ENCODE data around the gene ELK4.
A peak's percentile ranks its signal among the peaks of the same experiment; 100 is the strongest.

The ELK4 gene

DNA sequence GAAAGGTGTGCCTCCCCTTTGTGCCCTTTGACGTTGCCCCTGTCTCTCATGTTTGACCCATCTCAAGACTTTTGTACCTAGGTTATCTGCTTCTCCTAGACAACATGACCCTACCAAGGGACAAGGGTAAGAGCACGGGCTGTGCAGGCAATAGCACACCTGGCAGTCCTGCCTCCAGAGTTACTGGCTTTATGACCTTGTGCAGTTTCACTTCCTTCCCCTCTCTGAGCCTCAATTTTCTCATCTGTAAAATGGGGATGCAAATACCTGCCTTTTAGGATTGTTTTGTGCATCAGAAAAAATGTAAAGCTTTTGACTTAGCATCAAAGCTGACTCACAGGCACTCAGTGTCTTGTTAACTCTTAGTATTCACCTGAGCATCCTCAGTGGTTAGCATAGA is 36.4 kb downstream of the ELK4 start:
- H3K27me3 Mint-ChIP-seq = no peaks in the 10 kb centered on the region
- no peaks in the 10 kb centered on the region for H3K9me3 Mint-ChIP-seq
- H3K36me3 Mint-ChIP-seq (ENCODE audit: insufficient read depth) = peaks cover 31% of the 10 kb centered on the region
- DNase-seq (ENCODE audit: low spot score in 2 of 2) (peak in 1 of 2 donors; percentile 9), ATAC-seq (replicated peaks; ENCODE audit: extremely low read depth, poor library complexity, severe bottlenecking) (no peak)
- peaks cover 20% of the 10 kb centered on the region for H3K4me1 Mint-ChIP-seq
- no peak overlapping the region for H3K4me3 Mint-ChIP-seq
- H3K27ac Mint-ChIP-seq (ENCODE audit: low read depth) = peak overlapping the region; percentile 89

DNA sequence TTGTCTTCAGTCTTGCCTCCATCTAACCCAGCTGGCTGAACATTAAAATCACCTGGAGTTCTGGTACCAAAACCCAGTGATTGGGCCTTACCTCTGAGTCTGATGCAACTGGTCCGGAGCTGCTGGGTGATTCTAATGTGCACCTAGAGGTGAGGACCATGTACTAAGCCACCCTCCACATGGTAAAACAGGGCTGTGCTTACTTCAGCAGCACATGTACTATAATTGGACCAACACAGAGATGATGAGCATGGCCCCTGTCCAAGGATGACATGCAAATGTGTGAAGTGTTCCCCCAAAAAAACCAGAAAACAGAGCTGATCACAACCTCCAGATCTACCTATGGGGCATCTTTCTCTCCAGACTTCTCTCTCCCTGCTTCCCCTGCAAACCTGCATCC is 37.0 kb downstream of the ELK4 start:
- peaks cover 30% of the 10 kb centered on the region for H3K36me3 Mint-ChIP-seq (ENCODE audit: insufficient read depth)
- peaks cover 20% of the 10 kb centered on the region for H3K4me1 Mint-ChIP-seq
- H3K9me3 Mint-ChIP-seq = no peaks in the 10 kb centered on the region
- H3K27ac Mint-ChIP-seq (ENCODE audit: low read depth) = peak overlapping the region; percentile 89
- ATAC-seq (replicated peaks; ENCODE audit: extremely low read depth, poor library complexity, severe bottlenecking) (no peak), DNase-seq (ENCODE audit: low spot score in 2 of 2) (peak in 1 of 2 donors; percentile 7)
- H3K27me3 Mint-ChIP-seq = no peaks in the 10 kb centered on the region
- no peak overlapping the region for H3K4me3 Mint-ChIP-seq

DNA sequence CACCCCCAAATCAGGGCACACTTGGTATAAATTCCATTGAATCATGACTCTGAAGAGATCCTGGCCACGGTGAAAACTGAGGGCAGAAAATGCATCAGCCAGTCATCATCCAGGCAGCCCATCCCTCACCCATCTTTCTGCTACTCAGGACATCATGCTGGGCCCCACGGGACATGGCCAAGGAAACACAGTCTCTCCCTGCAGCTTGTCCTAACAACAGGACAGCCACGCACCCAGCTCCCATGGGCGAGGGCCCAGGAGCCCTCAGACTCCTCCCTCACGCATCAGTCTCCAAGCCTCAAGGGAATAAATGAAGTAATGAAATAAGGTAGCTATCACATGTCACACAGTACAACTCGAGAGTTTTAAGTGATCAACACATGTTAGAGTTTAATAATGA is 37.8 kb downstream of the ELK4 start:
- Mint-ChIP-seq H3K4me3 (no peak overlapping the region), H3K27me3 (no peaks in the 10 kb centered on the region), H3K4me1 (peaks cover 20% of the 10 kb centered on the region), H3K9me3 (no peaks in the 10 kb centered on the region), H3K27ac (ENCODE audit: low read depth) (peak overlapping the region; percentile 89), H3K36me3 (ENCODE audit: insufficient read depth) (peaks cover 23% of the 10 kb centered on the region)
- ATAC-seq (replicated peaks; ENCODE audit: extremely low read depth, poor library complexity, severe bottlenecking) (no peak), DNase-seq (ENCODE audit: low spot score in 2 of 2) (peak in 1 of 2 donors; percentile 11)

DNA sequence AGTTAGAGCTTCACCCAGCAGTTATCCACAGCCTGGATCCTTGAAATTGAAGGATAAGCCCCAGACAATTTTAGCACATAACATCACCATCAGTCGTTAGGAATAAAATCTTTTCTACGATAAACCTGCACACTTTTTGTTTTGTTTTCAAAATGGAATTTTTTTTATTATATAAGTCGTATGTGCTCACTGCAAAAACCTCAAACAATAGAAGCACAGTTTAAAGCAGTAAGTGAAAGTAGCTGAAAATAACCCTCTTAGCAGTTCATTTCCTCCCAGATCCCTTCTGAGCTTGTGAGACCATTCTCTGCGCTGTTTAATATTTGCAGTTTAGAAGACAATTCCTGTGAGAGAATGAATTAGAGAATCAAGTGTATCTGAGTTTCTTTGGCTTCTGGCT is 38.3 kb downstream of the ELK4 start:
- Mint-ChIP-seq H3K27me3 (no peaks in the 10 kb centered on the region), H3K9me3 (no peaks in the 10 kb centered on the region), H3K4me3 (peak overlapping the region; percentile 31), H3K4me1 (peaks cover 20% of the 10 kb centered on the region), H3K27ac (ENCODE audit: low read depth) (peak overlapping the region; percentile 89), H3K36me3 (ENCODE audit: insufficient read depth) (peaks cover 23% of the 10 kb centered on the region)
- ATAC-seq (replicated peaks; ENCODE audit: extremely low read depth, poor library complexity, severe bottlenecking) (peak; percentile 44), DNase-seq (ENCODE audit: low spot score in 2 of 2) (peak in 1 of 2 donors; percentile 2)

DNA sequence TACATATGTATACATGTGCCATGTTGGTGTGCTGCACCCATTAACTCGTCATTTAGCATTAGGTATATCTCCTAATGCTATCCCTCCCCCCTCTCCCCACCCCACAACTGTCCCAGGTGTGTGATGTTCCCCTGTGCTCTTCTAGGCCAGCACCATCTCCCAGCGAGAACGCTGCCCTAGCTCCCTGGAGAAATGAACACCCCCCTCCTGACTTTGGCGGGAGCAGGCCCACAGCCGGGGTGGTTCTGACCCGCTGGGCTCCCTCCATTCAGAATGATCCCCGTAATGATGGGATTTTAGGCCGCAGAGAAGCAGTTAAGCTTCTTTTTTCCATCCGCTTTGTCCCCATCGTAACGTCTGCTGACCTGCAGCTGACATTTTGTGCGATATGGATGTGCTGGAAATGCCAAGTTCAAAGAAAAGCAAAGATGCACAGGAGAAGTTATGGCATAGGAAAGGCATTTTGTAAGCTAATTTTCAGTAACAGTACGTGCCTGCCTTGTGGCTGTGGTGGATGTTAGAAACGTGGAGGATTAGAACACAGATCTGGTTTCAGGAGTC is 39.3 kb downstream of the ELK4 start:
- peaks cover 15% of the 10 kb centered on the region for H3K36me3 Mint-ChIP-seq (ENCODE audit: insufficient read depth)
- no peaks in the 10 kb centered on the region for H3K27me3 Mint-ChIP-seq
- no peaks in the 10 kb centered on the region for H3K9me3 Mint-ChIP-seq
- H3K4me3 Mint-ChIP-seq = peak overlapping the region; percentile 68
- DNase-seq (ENCODE audit: low spot score in 2 of 2) (peak in 1 of 2 donors; percentile 8), ATAC-seq (replicated peaks; ENCODE audit: extremely low read depth, poor library complexity, severe bottlenecking) (no peak)
- H3K27ac Mint-ChIP-seq (ENCODE audit: low read depth) = peak overlapping the region; percentile 89
- peaks cover 20% of the 10 kb centered on the region for H3K4me1 Mint-ChIP-seq

DNA sequence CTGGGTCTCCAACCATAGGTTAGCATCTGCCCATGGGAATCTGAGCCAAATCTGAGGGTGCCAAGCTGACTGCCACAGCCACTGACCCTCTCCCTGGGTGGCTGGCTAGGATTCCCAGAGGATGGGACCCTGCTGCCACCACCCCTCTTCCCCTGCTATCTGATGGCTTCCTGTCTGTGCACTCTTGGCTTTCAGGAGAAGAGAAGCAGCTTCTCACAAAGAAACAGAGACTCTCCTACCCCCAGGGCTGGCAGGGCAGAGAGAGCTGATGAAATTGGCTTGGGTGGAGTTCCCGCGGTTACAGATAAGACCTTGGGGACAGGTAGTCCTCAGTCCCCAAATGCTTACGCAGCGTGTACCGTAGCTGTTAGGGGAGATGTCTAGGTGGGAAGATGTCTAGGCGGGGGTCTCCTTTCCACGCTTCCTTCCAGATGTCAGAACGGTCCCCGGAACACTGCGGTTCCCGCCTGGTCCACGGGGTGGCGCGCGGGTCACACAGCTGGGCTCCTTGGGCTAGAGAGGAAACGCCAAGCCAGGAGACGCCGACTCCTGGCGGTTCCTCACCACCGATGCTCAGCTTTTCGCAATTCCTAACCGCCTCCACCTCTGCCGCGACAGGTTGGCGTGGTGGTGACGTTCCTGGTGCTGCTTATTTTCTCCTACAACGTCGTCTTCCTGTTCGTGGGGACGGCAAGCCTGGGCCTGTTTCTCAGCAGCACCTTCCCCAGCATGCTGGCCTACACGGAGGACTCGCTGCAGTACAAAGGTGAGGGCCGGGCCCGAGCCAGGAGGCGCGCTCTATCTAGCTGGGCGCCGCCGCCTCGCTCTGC is 40.1 kb downstream of the ELK4 start:
- Mint-ChIP-seq H3K36me3 (ENCODE audit: insufficient read depth) (peaks cover 12% of the 10 kb centered on the region), H3K27me3 (no peaks in the 10 kb centered on the region), H3K4me1 (peaks cover 20% of the 10 kb centered on the region), H3K4me3 (peak overlapping the region; percentile 68), H3K27ac (ENCODE audit: low read depth) (peak overlapping the region; percentile 78), H3K9me3 (no peaks in the 10 kb centered on the region)
- peak; percentile 86 to 95 for DNase-seq (ENCODE audit: low spot score in 2 of 2)
- peak; percentile 84 for ATAC-seq (replicated peaks; ENCODE audit: extremely low read depth, poor library complexity, severe bottlenecking)

DNA sequence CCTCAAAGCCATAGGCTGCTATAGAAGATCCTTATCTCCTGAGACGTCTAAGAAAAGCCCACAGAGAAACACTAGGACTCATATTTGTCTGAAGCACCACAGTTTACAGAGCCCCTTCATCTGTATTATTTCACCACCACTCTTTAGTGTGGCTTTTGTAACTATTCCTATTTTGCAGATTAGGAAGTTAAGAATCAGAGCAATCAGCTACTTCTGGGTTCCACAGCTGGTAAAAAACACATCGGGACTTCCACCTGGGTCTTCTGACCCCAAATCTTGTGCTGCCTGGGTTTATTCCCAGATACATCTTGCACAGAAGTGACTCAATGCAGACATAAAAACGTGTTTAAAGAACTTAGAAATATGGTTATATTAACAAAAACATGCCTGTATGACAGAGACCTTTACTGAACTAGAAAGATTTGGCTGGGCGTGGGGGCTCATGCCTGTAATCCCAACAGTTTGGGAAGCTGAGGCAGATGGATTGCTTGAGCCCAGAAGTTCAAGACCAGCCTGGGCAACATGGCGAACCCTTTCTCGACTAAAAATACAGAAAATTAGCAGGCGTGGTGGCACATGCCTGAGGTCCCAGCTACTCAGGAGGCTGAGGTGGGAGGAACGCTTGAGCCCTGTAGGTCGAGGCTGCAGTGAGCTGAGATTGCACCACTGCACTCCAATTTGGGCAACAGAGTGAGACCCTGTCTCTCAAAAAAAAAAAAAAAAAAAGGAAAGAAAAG is 40.9 kb downstream of the ELK4 start:
- Mint-ChIP-seq H3K27me3 (no peaks in the 10 kb centered on the region), H3K27ac (ENCODE audit: low read depth) (peak overlapping the region; percentile 78), H3K9me3 (no peaks in the 10 kb centered on the region), H3K4me1 (peaks cover 19% of the 10 kb centered on the region), H3K4me3 (peak overlapping the region; percentile 68), H3K36me3 (ENCODE audit: insufficient read depth) (peaks cover 12% of the 10 kb centered on the region)
- ATAC-seq (replicated peaks; ENCODE audit: extremely low read depth, poor library complexity, severe bottlenecking) = no peak
- no peak for DNase-seq (ENCODE audit: low spot score in 2 of 2)

DNA sequence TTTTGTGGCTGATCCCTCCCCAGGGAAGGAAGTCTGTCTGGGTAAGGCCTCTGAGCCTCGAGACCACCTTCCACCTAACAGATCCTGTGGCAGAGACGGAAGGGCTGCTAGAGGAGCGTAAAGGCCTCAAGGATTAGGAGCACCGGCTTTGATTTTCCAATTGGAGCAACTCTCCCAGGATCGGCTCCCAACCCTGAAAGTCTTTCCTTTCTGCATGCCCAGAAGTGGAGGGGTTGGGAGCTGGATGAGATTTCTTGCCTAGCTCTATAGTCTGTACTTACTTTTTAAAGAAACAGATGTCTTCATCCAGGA is 41.4 kb downstream of the ELK4 start:
- Mint-ChIP-seq H3K4me3 (no peak overlapping the region), H3K4me1 (peaks cover 14% of the 10 kb centered on the region), H3K27ac (ENCODE audit: low read depth) (no peak overlapping the region), H3K9me3 (no peaks in the 10 kb centered on the region), H3K27me3 (no peaks in the 10 kb centered on the region), H3K36me3 (ENCODE audit: insufficient read depth) (peaks cover 9% of the 10 kb centered on the region)
- DNase-seq (ENCODE audit: low spot score in 2 of 2) = no peak
- no peak for ATAC-seq (replicated peaks; ENCODE audit: extremely low read depth, poor library complexity, severe bottlenecking)

DNA sequence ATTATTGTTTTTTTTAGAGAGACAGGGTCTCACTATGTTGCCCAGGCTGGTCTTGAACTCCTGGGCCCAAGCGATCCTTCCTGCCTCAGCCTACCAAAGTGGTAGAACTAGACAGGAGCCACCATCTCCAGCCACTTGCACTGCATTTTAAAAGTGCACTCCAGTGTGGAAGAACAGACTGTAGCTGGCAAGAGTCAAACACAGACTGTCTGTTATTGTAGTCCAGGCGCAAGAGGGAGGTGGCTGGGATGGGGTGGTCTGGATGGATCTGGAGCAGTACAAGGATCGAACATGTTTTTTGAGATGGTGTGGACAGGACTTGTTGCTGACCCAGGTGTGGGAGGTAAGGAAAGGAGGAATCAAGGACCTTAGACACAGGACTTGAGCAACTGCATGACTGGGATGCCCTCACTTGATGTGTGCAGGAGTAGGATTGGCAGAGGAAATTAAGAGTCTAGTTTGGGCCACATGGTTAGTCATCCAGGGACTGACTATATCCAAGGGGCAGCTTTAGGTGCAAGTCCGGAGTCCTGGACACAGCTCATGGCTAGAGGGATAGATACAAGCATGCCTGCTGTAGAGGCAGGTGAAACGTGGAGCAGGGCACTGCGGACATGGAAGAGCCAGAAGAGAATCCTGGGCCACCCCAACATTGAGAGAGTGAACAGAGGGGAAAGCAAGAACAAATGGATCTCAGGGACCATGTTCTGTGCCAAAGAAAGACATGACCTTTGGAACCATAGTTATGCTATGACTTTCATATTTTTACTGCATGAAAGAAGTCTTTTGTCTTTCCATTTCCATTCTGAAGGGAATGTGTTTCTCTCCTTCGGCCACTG is 42.0 kb downstream of the ELK4 start:
- H3K27ac Mint-ChIP-seq (ENCODE audit: low read depth) = no peak overlapping the region
- peaks cover 11% of the 10 kb centered on the region for H3K4me1 Mint-ChIP-seq
- no peak for DNase-seq (ENCODE audit: low spot score in 2 of 2)
- H3K4me3 Mint-ChIP-seq = no peak overlapping the region
- peaks cover 9% of the 10 kb centered on the region for H3K36me3 Mint-ChIP-seq (ENCODE audit: insufficient read depth)
- no peaks in the 10 kb centered on the region for H3K27me3 Mint-ChIP-seq
- no peak for ATAC-seq (replicated peaks; ENCODE audit: extremely low read depth, poor library complexity, severe bottlenecking)
- no peaks in the 10 kb centered on the region for H3K9me3 Mint-ChIP-seq

DNA sequence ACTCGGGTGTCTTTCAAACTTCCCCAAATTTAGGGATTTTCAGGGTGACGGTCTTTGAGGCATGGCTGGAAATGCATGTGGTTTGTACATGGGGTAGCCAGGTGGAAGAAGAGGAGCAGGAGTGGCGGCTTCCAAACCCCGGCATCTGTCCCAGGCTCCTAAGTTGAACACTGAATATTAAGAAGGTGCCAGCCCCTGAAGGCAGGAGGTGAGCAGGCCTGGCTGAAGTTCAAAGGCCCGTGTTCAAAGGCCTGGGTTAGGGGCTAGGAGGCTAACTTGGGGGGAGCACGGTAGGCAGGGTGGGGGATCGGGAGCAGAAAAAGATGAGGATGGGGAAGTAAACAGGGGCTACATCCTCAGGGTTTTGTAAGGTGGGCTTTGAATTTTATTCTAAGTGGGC is 42.8 kb downstream of the ELK4 start:
- no peak for DNase-seq (ENCODE audit: low spot score in 2 of 2)

DNA sequence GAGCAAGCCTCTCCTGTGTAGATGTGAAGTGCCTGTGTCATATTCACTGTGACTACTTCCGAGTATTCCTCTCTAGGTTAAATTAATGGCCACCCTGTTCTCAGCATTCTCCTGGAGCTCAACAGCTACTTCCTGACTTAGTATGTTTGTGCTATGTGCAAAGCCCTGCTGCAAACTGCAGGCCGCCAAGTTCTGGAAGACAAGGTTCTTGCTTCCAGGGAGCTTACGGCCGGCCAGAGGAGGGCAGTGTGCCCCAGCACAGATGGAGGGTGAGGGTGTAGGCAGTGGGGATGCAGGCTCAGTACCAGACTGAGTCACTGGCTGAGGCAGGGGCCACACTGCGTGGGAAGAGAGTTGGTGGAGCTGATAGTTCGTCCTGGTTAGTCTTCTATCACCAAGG is 43.2 kb downstream of the ELK4 start:
- Mint-ChIP-seq H3K36me3 (ENCODE audit: insufficient read depth) (peaks cover 7% of the 10 kb centered on the region), H3K9me3 (no peaks in the 10 kb centered on the region), H3K4me1 (peaks cover 6% of the 10 kb centered on the region), H3K27ac (ENCODE audit: low read depth) (no peak overlapping the region), H3K4me3 (no peak overlapping the region), H3K27me3 (no peaks in the 10 kb centered on the region)
- DNase-seq (ENCODE audit: low spot score in 2 of 2) (no peak), ATAC-seq (replicated peaks; ENCODE audit: extremely low read depth, poor library complexity, severe bottlenecking) (no peak)

More for the DNA sequence above, 42.8 kb downstream of the ELK4 start:
- Mint-ChIP-seq H3K4me1 (peaks cover 9% of the 10 kb centered on the region), H3K36me3 (ENCODE audit: insufficient read depth) (peaks cover 8% of the 10 kb centered on the region), H3K9me3 (no peaks in the 10 kb centered on the region), H3K27ac (ENCODE audit: low read depth) (no peak overlapping the region), H3K27me3 (no peaks in the 10 kb centered on the region), H3K4me3 (no peak overlapping the region)
- ATAC-seq (replicated peaks; ENCODE audit: extremely low read depth, poor library complexity, severe bottlenecking) = no peak

DNA sequence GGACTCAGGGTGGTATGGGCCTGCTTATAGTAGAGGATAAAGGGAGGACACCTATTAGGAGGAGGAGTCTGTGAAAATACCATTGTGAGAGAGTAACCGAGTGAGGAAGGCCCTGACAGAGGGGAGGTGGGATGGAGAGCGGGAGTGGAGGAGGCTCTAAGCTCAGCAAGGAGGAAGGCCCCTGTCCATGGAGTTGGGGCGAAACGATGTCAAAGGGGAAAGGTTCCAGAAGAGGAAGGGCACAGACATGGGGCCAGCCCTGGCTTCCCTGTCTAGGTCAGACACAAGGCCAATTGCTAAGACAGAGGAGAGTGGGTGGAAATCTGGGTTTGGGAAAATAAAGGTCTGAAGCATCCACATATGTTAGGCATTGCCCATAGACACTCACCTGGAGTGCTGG is 44.2 kb downstream of the ELK4 start:
- H3K9me3 Mint-ChIP-seq = no peaks in the 10 kb centered on the region
- peaks cover 4% of the 10 kb centered on the region for H3K36me3 Mint-ChIP-seq (ENCODE audit: insufficient read depth)
- H3K4me3 Mint-ChIP-seq = no peak overlapping the region
- H3K27me3 Mint-ChIP-seq = no peaks in the 10 kb centered on the region
- no peak overlapping the region for H3K27ac Mint-ChIP-seq (ENCODE audit: low read depth)
- peaks cover 6% of the 10 kb centered on the region for H3K4me1 Mint-ChIP-seq
- ATAC-seq (replicated peaks; ENCODE audit: extremely low read depth, poor library complexity, severe bottlenecking) = no peak
- no peak for DNase-seq (ENCODE audit: low spot score in 2 of 2)

Data from central memory CD8-positive, alpha-beta T cell (primary cell).